H9 (cell line): ENCODE results near the gene TACC2. TPM values are rescaled to one million over a fixed set of nuclear protein-coding genes. Genes with fewer than 3 reads are reported as not detected.

Source experiments
- DNase-seq: peaks from one replicate; pipeline ENCODE4 v3.0.0-alpha.2; 2017
- H2AFZ ChIP-seq: one replicate; pipeline ENCODE4 v1.6.1; 2013; ENCODE audit warnings: mild to moderate bottlenecking, low read length, control low read depth, moderate library complexity
- H2AK5ac ChIP-seq: 2 replicates; pipeline ENCODE4 v1.6.1; 2013; ENCODE audit warnings: low read length, control low read depth, mixed read lengths; ENCODE audit not compliant: insufficient read length
- H2BK120ac ChIP-seq: one replicate; pipeline ENCODE4 v1.6.1; 2013; ENCODE audit warnings: low read depth, mild to moderate bottlenecking, low read length, control low read depth, inconsistent platforms; ENCODE audit not compliant: poor library complexity, severe bottlenecking
- H2BK12ac ChIP-seq: 2 replicates; pipeline ENCODE4 v1.6.1; 2013; ENCODE audit warnings: low read length, control low read depth, mixed read lengths, low read depth; ENCODE audit not compliant: insufficient read length
- H2BK15ac ChIP-seq: 2 replicates; pipeline ENCODE4 v1.6.1; 2013; ENCODE audit warnings: low read depth, low read length, control low read depth
- H2BK20ac ChIP-seq: one replicate; pipeline ENCODE4 v1.6.1; 2013; ENCODE audit warnings: low read depth, mild to moderate bottlenecking, low read length, control low read depth, inconsistent platforms; ENCODE audit not compliant: poor library complexity, severe bottlenecking
- H2BK5ac ChIP-seq: 2 replicates; pipeline ENCODE4 v1.6.1; 2013; ENCODE audit warnings: low read length, control low read depth, mixed read lengths; ENCODE audit not compliant: insufficient read length
- H3K14ac ChIP-seq: 2 replicates; pipeline ENCODE4 v1.6.1; 2013; ENCODE audit warnings: low read length, control low read depth; ENCODE audit not compliant: insufficient read depth
- H3K18ac ChIP-seq: 2 replicates; pipeline ENCODE4 v1.6.1; 2013; ENCODE audit warnings: low read depth, mild to moderate bottlenecking, mixed read lengths, low read length, control low read depth; ENCODE audit not compliant: insufficient read length
- H3K23ac ChIP-seq: 2 replicates; pipeline ENCODE4 v1.6.1; 2013; ENCODE audit warnings: low read length, control low read depth, mixed read lengths, low read depth; ENCODE audit not compliant: insufficient read length
- H3K23me2 ChIP-seq: 2 replicates; pipeline ENCODE4 v1.6.1; 2013; ENCODE audit warnings: low read depth, mild to moderate bottlenecking, mixed read lengths, low read length, control low read depth; ENCODE audit not compliant: insufficient read length, poor library complexity, severe bottlenecking
- H3K27ac ChIP-seq: 2 replicates; pipeline ENCODE4 v1.5.1; 2013; ENCODE audit warnings: low read length, control low read depth, mixed read lengths, low read depth; ENCODE audit not compliant: insufficient read length
- H3K27me3 ChIP-seq: 2 replicates; pipeline ENCODE4 v1.6.1; 2013; ENCODE audit warnings: low read length, control low read depth, inconsistent platforms; ENCODE audit not compliant: insufficient read depth
- H3K4ac ChIP-seq: 2 replicates; pipeline ENCODE4 v1.6.1; 2013; ENCODE audit warnings: low read depth, mild to moderate bottlenecking, control low read depth, inconsistent platforms, low read length, moderate library complexity
- H3K4me1 ChIP-seq: 2 replicates; pipeline ENCODE4 v1.6.1; 2013; ENCODE audit warnings: low read length, control low read depth, inconsistent platforms; ENCODE audit not compliant: insufficient read depth
- H3K4me2 ChIP-seq: 2 replicates; pipeline ENCODE4 v1.6.1; 2013; ENCODE audit warnings: low read length, control low read depth, mixed read lengths; ENCODE audit not compliant: insufficient read length, insufficient read depth
- H3K56ac ChIP-seq: 2 replicates; pipeline ENCODE4 v1.6.1; 2013; ENCODE audit warnings: low read depth, mild to moderate bottlenecking, mixed read lengths, low read length, control low read depth; ENCODE audit not compliant: insufficient read length
- H3K79me1 ChIP-seq: 2 replicates; pipeline ENCODE4 v1.6.1; 2013; ENCODE audit warnings: low read depth, mild to moderate bottlenecking, moderate library complexity, low read length, control low read depth, inconsistent platforms; ENCODE audit not compliant: insufficient read depth, poor library complexity, severe bottlenecking
- H3K79me2 ChIP-seq: 2 replicates; pipeline ENCODE4 v1.6.1; 2013; ENCODE audit warnings: low read length, control low read depth, inconsistent platforms; ENCODE audit not compliant: insufficient read depth
- H3K9ac ChIP-seq: 2 replicates; pipeline ENCODE4 v1.6.1; 2013; ENCODE audit warnings: low read length, control low read depth, mixed read lengths; ENCODE audit not compliant: insufficient read length; ENCODE audit errors: extremely low read depth
- H3K9me3 ChIP-seq: one replicate; pipeline ENCODE4 v1.6.1; 2013; ENCODE audit warnings: low read depth, low read length, inconsistent platforms; ENCODE audit not compliant: control insufficient read depth
- H3T11ph ChIP-seq: one replicate; pipeline ENCODE4 v1.6.1; 2013; ENCODE audit warnings: mild to moderate bottlenecking, low read length, control low read depth, inconsistent platforms
- H4K20me1 ChIP-seq: one replicate; pipeline ENCODE4 v1.6.1; 2013; ENCODE audit not compliant: control insufficient read depth, insufficient read length, insufficient read depth
- H4K5ac ChIP-seq: 2 replicates; pipeline ENCODE4 v1.6.1; 2013; ENCODE audit warnings: low read depth, mild to moderate bottlenecking, mixed read lengths, low read length, control low read depth; ENCODE audit not compliant: insufficient read length
- H4K8ac ChIP-seq: replicated peaks from 2 replicates; pipeline ENCODE4 v1.6.1; 2013; ENCODE audit warnings: low read length, control low read depth, mixed read lengths, low read depth; ENCODE audit not compliant: insufficient read length
- H4K91ac ChIP-seq: 2 replicates; pipeline ENCODE4 v1.6.1; 2013; ENCODE audit warnings: low read depth, mild to moderate bottlenecking, moderate library complexity, mixed read lengths, low read length, control low read depth; ENCODE audit not compliant: insufficient read length
- H3K27ac Mint-ChIP-seq, 3 experiments: 2 replicates in 2 of 3; 3 replicates in 1 of 3; pipeline ENCODE4 v1.8.0; 2020 to 2021; ENCODE audit warnings: mixed read lengths in 3 of 3, mild to moderate bottlenecking in 1 of 3, moderate library complexity in 1 of 3
- H3K27me3 Mint-ChIP-seq: 2 replicates; pipeline ENCODE4 v1.8.0; 2021; ENCODE audit warnings: low read depth, mild to moderate bottlenecking, moderate library complexity, mixed read lengths
- H3K36me3 Mint-ChIP-seq, 3 experiments: 2 replicates in 2 of 3; 3 replicates in 1 of 3; pipeline ENCODE4 v1.8.0; 2020 to 2021; ENCODE audit warnings: low read depth in 3 of 3, mixed read lengths in 3 of 3; ENCODE audit not compliant: insufficient read depth in 1 of 3
- H3K4me1 Mint-ChIP-seq, 2 experiments: 2 replicates each; pipeline ENCODE4 v1.8.0; 2020; ENCODE audit warnings: mixed read lengths in 2 of 2
- H3K4me3 Mint-ChIP-seq, 2 experiments: 2 replicates in 1 of 2; 3 replicates in 1 of 2; pipeline ENCODE4 v1.8.0; 2020 to 2021; ENCODE audit warnings: mild to moderate bottlenecking in 2 of 2, mixed read lengths in 2 of 2, moderate library complexity in 1 of 2
- H3K9me3 Mint-ChIP-seq, 2 experiments: 2 replicates in 1 of 2; 3 replicates in 1 of 2; pipeline ENCODE4 v1.8.0; 2020; ENCODE audit warnings: mild to moderate bottlenecking in 2 of 2, mixed read lengths in 2 of 2, moderate library complexity in 1 of 2
- WGBS: extraction: QIAGEN DNeasy Blood & Tissue Kit; methylation state at CpG from one replicate; pipeline ENCODE4 v1.1.7; 2013; ENCODE audit warnings: missing lambda C conversion rate, low lambda C conversion rate, mixed read lengths; ENCODE audit not compliant: insufficient read length; ENCODE audit errors: extremely low coverage; 5-methylcytosine and 5-hydroxymethylcytosine counted together
- total RNA-seq: library from RNA; stranded (reverse); gene quantifications from 2 replicates; pipeline ENCODE4 v1.2.1, GENCODE V29; 2021
- TF ChIP-seq, protein P1 (sequence below): fragments of 200-600 bp; sonication (generic); conservative IDR thresholded peaks from 3 replicates; pipeline ENCODE4 v1.8.0; 2021; ENCODE audit warnings: antibody characterized with exemption, mild to moderate bottlenecking

The TACC2 gene
- total RNA-seq, 1 experiment from 2014 or later = 58.1 TPM

DNA sequence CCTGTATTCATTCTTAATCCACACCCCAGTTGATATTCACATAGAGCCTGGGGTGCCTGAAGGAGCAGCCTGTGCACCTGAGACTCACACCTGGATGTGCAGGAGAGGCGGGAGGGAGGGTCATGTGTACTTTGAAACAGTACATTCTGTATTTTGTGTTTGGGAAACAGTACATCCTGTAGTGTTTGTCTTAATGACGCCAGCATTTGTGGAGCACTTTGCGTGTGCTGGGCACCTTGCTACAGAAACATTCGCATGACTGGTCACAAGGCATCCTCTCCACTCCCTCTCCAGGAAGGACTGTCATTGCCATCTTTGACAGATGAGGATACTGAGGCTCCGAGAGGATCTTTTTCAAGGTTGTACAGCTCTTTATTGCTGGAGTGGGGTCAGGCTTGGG lies 132.1 kb downstream of the TACC2 start:
- H3K27me3 Mint-ChIP-seq = no peaks in the 10 kb centered on the region; the same call in 1 of the 2 replicates
- H3K4me1 Mint-ChIP-seq = peaks cover 28 to 40% of the 10 kb centered on the region in 2 experiments
- H2AK5ac ChIP-seq = no peak overlapping the region
- H3K18ac ChIP-seq = no peak overlapping the region
- no peaks in the 10 kb centered on the region for H3K79me1 ChIP-seq
- no peaks in the 10 kb centered on the region for H3K23me2 ChIP-seq
- peaks cover 0 to 6% (median 1%) of the 10 kb centered on the region in 3 experiments; a peak in 4 of 7 replicates for H3K36me3 Mint-ChIP-seq
- H3K27me3 ChIP-seq = no peaks in the 10 kb centered on the region
- H3K79me2 ChIP-seq = peaks cover 2% of the 10 kb centered on the region; the same call in 1 of the 2 replicates
- H3K56ac ChIP-seq = no peak overlapping the region
- H2AFZ ChIP-seq = no peak overlapping the region
- H2BK15ac ChIP-seq = no peak overlapping the region
- H3K14ac ChIP-seq = no peak overlapping the region
- no peak overlapping the region for H4K5ac ChIP-seq
- no peaks in the 10 kb centered on the region for H3K4me1 ChIP-seq
- H4K8ac ChIP-seq = no peak overlapping the region
- no peak overlapping the region for H3T11ph ChIP-seq
- H3K27ac ChIP-seq = no peak overlapping the region
- WGBS = no CpG with 5 or more reads among the region's 5 CpGs
- DNase-seq = no peak
- H3K9me3 ChIP-seq = no peaks in the 10 kb centered on the region
- no peak overlapping the region for H2BK120ac ChIP-seq
- no peak overlapping the region for H3K23ac ChIP-seq
- H3K9me3 Mint-ChIP-seq = peaks cover 0 to 4% of the 10 kb centered on the region in 2 experiments; a peak in 1 of 5 replicates
- no peak overlapping the region for H4K91ac ChIP-seq
- no peak overlapping the region for H2BK20ac ChIP-seq
- no peak overlapping the region for H3K4me3 Mint-ChIP-seq
- no peak overlapping the region for H2BK12ac ChIP-seq
- H3K4ac ChIP-seq = no peak overlapping the region
- H3K27ac Mint-ChIP-seq = no peak overlapping the region
- TF ChIP-seq, protein P1, sequence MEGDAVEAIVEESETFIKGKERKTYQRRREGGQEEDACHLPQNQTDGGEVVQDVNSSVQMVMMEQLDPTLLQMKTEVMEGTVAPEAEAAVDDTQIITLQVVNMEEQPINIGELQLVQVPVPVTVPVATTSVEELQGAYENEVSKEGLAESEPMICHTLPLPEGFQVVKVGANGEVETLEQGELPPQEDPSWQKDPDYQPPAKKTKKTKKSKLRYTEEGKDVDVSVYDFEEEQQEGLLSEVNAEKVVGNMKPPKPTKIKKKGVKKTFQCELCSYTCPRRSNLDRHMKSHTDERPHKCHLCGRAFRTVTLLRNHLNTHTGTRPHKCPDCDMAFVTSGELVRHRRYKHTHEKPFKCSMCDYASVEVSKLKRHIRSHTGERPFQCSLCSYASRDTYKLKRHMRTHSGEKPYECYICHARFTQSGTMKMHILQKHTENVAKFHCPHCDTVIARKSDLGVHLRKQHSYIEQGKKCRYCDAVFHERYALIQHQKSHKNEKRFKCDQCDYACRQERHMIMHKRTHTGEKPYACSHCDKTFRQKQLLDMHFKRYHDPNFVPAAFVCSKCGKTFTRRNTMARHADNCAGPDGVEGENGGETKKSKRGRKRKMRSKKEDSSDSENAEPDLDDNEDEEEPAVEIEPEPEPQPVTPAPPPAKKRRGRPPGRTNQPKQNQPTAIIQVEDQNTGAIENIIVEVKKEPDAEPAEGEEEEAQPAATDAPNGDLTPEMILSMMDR = no peak
- no peak overlapping the region for H2BK5ac ChIP-seq
- H3K4me2 ChIP-seq = no peak overlapping the region
- H4K20me1 ChIP-seq = no peaks in the 10 kb centered on the region
- no peak overlapping the region for H3K9ac ChIP-seq
